GOT3 (cell line): ENCODE results near the gene IGDCC3.

Experiments
- DNase-seq: peaks from one replicate; lab custom pipeline; 2025; ENCODE audit warnings: mixed read lengths; lab: John Stamatoyannopoulos, UW

IGDCC3 gene

GRCh38 chr15:65326818-65327217 is 51.0 kb downstream of the IGDCC3 start:
- no peak for DNase-seq

GRCh38 chr15:65326117-65326526 is 51.7 kb downstream of the IGDCC3 start:
- DNase-seq: no peak

GRCh38 chr15:65323071-65323511 is 54.7 kb downstream of the IGDCC3 start:
- no peak for DNase-seq

- DNase-seq: peak; percentile 50
Measured at GRCh38 chr15:65318870-65319356, 58.9 kb downstream of the IGDCC3 start.

- DNase-seq: no peak
Measured at GRCh38 chr15:65312400-65312916, 65.3 kb downstream of the IGDCC3 start.

- DNase-seq: no peak
Measured at GRCh38 chr15:65311760-65312159, 66.0 kb downstream of the IGDCC3 start.

GRCh38 chr15:65310431-65311137 is 67.2 kb downstream of the IGDCC3 start:
- no peak for DNase-seq

- DNase-seq: no peak
Measured at GRCh38 chr15:65309882-65310418, 67.9 kb downstream of the IGDCC3 start.

- DNase-seq: no peak
Measured at GRCh38 chr15:65307978-65308377, 69.8 kb downstream of the IGDCC3 start.

GRCh38 chr15:65306551-65306950 is 71.3 kb downstream of the IGDCC3 start:
- no peak for DNase-seq

GRCh38 chr15:65305776-65306175 is 72.0 kb downstream of the IGDCC3 start:
- no peak for DNase-seq

- DNase-seq: peak; percentile 59
Measured at GRCh38 chr15:65305150-65305758, 72.5 kb downstream of the IGDCC3 start.

GRCh38 chr15:65304381-65305149 is 73.2 kb downstream of the IGDCC3 start, which contains the start of gene RNU5B-1:
Gene RNU5B-1, plus strand, starts transcription at chr15:65304677.
- peak; percentile 77 for DNase-seq

- DNase-seq: no peak
Measured at GRCh38 chr15:65303687-65304380, 74.0 kb downstream of the IGDCC3 start.

- no peak for DNase-seq
Measured at GRCh38 chr15:65302061-65302460, 75.7 kb downstream of the IGDCC3 start.

GRCh38 chr15:65300924-65301441 is 76.8 kb downstream of the IGDCC3 start:
- no peak for DNase-seq

GRCh38 chr15:65298731-65299130 is 79.1 kb downstream of the IGDCC3 start:
- DNase-seq: no peak

GRCh38 chr15:65292938-65293518 is 84.8 kb downstream of the IGDCC3 start:
- no peak for DNase-seq

- no peak for DNase-seq
Measured at GRCh38 chr15:65290228-65290627, 87.6 kb downstream of the IGDCC3 start.

GRCh38 chr15:65289261-65289854 is 88.4 kb downstream of the IGDCC3 start:
- no peak for DNase-seq

- no peak for DNase-seq
Measured at GRCh38 chr15:65287520-65287855, 90.3 kb downstream of the IGDCC3 start.
